K562 (cell line): Measurements from ENCODE around the gene CEBPA. TPM values are rescaled to one million over a fixed set of nuclear protein-coding genes. Genes with fewer than 3 reads are reported as not detected.

Experiments used
- ATAC-seq: fragments of 200-7000 bp; cut with Tn5 transposase; 3 replicates; pipeline ENCODE4 v1.9.1; 2020; ENCODE audit warnings: moderate library complexity
- BruUV-seq: library from RNA; stranded (reverse); fragments of 400-500 nt; replicated peaks from 2 replicates; lab custom pipeline; 2021; lab: Mats Ljungman, UMichigan
- CTCF ChIA-PET: fragments of 300-600 bp; formaldehyde crosslinking; extraction: SDS; loops from one replicate; lab custom pipeline; 2021; ENCODE audit warnings: low intra/inter-chr PET ratio; lab: Yijun Ruan, JAX
- POLR2A ChIA-PET: fragments of 300-600, 350-650 bp; sonication (Branson Sonifier 250); formaldehyde crosslinking; extraction: SDS; loops from one replicate; lab custom pipeline; 2021; ENCODE audit warnings: antibody characterized with exemption, inconsistent platforms; lab: Yijun Ruan, JAX
- DNase-seq, 4 experiments: peaks; one replicate each; pipeline versions ENCODE4 v3.0.0 to v3.0.0-alpha.2; 2011 to 2018; ENCODE audit warnings: low spot score in 3 of 4, mixed read lengths in 3 of 4; ENCODE audit errors: extremely low read depth in 1 of 4
- FAIRE-seq: peaks from 2 replicates; lab custom pipeline; 2011; peaks lifted over from hg19 to GRCh38; lab: Jason Lieb, UNC
- H2AFZ ChIP-seq: 2 replicates; pipeline ENCODE4 v1.6.0; 2011; ENCODE audit warnings: low read depth, low read length, control low read depth, inconsistent platforms
- H3K27ac ChIP-seq: fragments of 200-600 bp; 3 replicates; pipeline ENCODE4 v1.8.0; 2011; ENCODE audit warnings: low read depth, mild to moderate bottlenecking, control low read depth, inconsistent platforms, low read length, moderate library complexity, mixed read lengths; ENCODE audit errors: extremely low read depth
- H3K27me3 ChIP-seq, 2 experiments: fragments of 300-600 bp in 1 of 2; 2 replicates in 1 of 2; 3 replicates in 1 of 2; pipeline versions ENCODE4 v1.6.0 to v1.8.0; 2011; ENCODE audit warnings: inconsistent platforms in 2 of 2, low read length in 2 of 2, mild to moderate bottlenecking in 1 of 2, mixed read lengths in 1 of 2, moderate library complexity in 1 of 2; ENCODE audit not compliant: control insufficient read depth in 2 of 2, insufficient read depth in 2 of 2
- H3K36me3 ChIP-seq: fragments of 300-600 bp; 3 replicates; pipeline ENCODE4 v1.8.0; 2011; ENCODE audit warnings: mild to moderate bottlenecking, low read length, inconsistent platforms; ENCODE audit not compliant: control insufficient read depth, insufficient read depth
- H3K4me1 ChIP-seq, 2 experiments: fragments of 200-600 bp in 1 of 2; replicated peaks in 1 of 2; 2 replicates in 1 of 2; 3 replicates in 1 of 2; pipeline versions ENCODE4 v1.5.1 to v1.8.0; 2011; ENCODE audit warnings: inconsistent platforms in 2 of 2, low read length in 2 of 2, mild to moderate bottlenecking in 1 of 2, mixed read lengths in 1 of 2, moderate library complexity in 1 of 2; ENCODE audit not compliant: control insufficient read depth in 2 of 2, insufficient read depth in 2 of 2
- H3K4me2 ChIP-seq: 2 replicates; pipeline ENCODE4 v1.6.1; 2011; ENCODE audit warnings: low read length, control low read depth, inconsistent platforms, mixed read lengths; ENCODE audit not compliant: insufficient read depth
- H3K4me3 ChIP-seq: fragments of 200-600 bp; sonication (generic), shearing (Covaris generic); 2 replicates; pipeline ENCODE4 v1.5.1; 2016; ENCODE audit warnings: control low read depth, inconsistent platforms
- H3K79me2 ChIP-seq: fragments of 200-600 bp; 3 replicates; pipeline ENCODE4 v1.8.0; 2011; ENCODE audit warnings: low read length, inconsistent platforms; ENCODE audit not compliant: control insufficient read depth, insufficient read depth
- H3K9ac ChIP-seq, 2 experiments: 2 replicates each; pipeline versions ENCODE4 v1.6.0 to v1.6.1; 2011; ENCODE audit warnings: low read depth in 2 of 2, low read length in 2 of 2, control low read depth in 1 of 2, inconsistent platforms in 1 of 2, mild to moderate bottlenecking in 1 of 2, mixed read lengths in 1 of 2; ENCODE audit not compliant: insufficient read depth in 1 of 2
- H3K9me1 ChIP-seq: one replicate; pipeline ENCODE4 v1.6.0; 2011; ENCODE audit warnings: inconsistent platforms, mild to moderate bottlenecking, low read length, moderate library complexity; ENCODE audit not compliant: control insufficient read depth, insufficient read depth
- H3K9me3 ChIP-seq: replicated peaks from 2 replicates; pipeline ENCODE4 v1.5.1; 2011; ENCODE audit warnings: low read depth, low read length, inconsistent platforms; ENCODE audit not compliant: control insufficient read depth, insufficient read depth
- H4K20me1 ChIP-seq: replicated peaks from 2 replicates; pipeline ENCODE4 v1.6.1; 2011; ENCODE audit warnings: low read length, inconsistent platforms, mixed read lengths; ENCODE audit not compliant: control insufficient read depth, insufficient read depth
- DPF2 ChIP-seq: fragments of 450-650 bp; IDR thresholded peaks from 2 replicates; pipeline ENCODE4 v1.6.1; 2016
- EP300 ChIP-seq: IDR thresholded peaks from 2 replicates; pipeline ENCODE4 v1.6.1; 2012; ENCODE audit warnings: low read length, improper control_type of control experiment
- ETV6 ChIP-seq, 3 experiments: fragments of 150-350 bp in 1 of 3; sonication (generic) in 1 of 3; formaldehyde crosslinking in 1 of 3; IDR thresholded peaks; 2 replicates each; pipeline versions ENCODE4 v1.6.1 to v1.8.0; 2014 to 2022; ENCODE audit warnings: borderline replicate concordance in 2 of 3, low read depth in 2 of 3, antibody characterized with exemption in 1 of 3, low read length in 1 of 3, mild to moderate bottlenecking in 1 of 3, missing genetic modification reagents in 1 of 3
- FOXO4 ChIP-seq: fragments of 450-650 bp; formaldehyde crosslinking; IDR thresholded peaks from 2 replicates; pipeline ENCODE4 v1.4.0; 2020; ENCODE audit warnings: mild to moderate bottlenecking, moderate library complexity
- HDAC2 ChIP-seq: fragments of 450-650 bp; IDR thresholded peaks from 2 replicates; pipeline ENCODE4 v1.6.1; 2016; ENCODE audit warnings: mild to moderate bottlenecking
- HES1 ChIP-seq: fragments of 450-650 bp; IDR thresholded peaks from 2 replicates; pipeline ENCODE4 v1.6.1; 2016; ENCODE audit warnings: low read depth, mild to moderate bottlenecking, moderate library complexity
- LARP7 ChIP-seq: fragments of 450-650 bp; IDR thresholded peaks from 2 replicates; pipeline ENCODE4 v1.6.1; 2016
- NELFE ChIP-seq: IDR thresholded peaks from 2 replicates; pipeline ENCODE4 v1.6.1; 2011; ENCODE audit warnings: mild to moderate bottlenecking; ENCODE audit not compliant: insufficient read depth, insufficient read length
- RCOR1 ChIP-seq, 2 experiments: IDR thresholded peaks; 2 replicates each; pipeline ENCODE4 v1.6.1; 2012; ENCODE audit warnings: low read depth in 2 of 2, low read length in 2 of 2, borderline replicate concordance in 1 of 2, improper control_type of control experiment in 1 of 2
- SOX6 ChIP-seq: fragments of 450-650 bp; IDR thresholded peaks from 2 replicates; pipeline ENCODE4 v1.6.1; 2014; ENCODE audit warnings: mild to moderate bottlenecking
- SP1 ChIP-seq: sonication (generic); formaldehyde crosslinking; IDR thresholded peaks from 2 replicates; pipeline ENCODE4 v1.8.1; 2022; ENCODE audit warnings: mild to moderate bottlenecking, missing genetic modification reagents
- VEZF1 ChIP-seq: fragments of 200-800 bp; sonication (Bioruptor generic); IDR thresholded peaks from 2 replicates; pipeline ENCODE4 v1.6.1; 2017; ENCODE audit warnings: missing genetic modification characterization, missing compliant biosample characterization
- WGBS: fragments of 100-300 bp; shearing (Covaris generic); methylation state at CpG from one replicate; pipeline ENCODE4 v1.1.6; 2016; ENCODE audit warnings: low coverage, mixed read lengths; ENCODE audit not compliant: insufficient coverage; ENCODE audit errors: missing lambda C conversion rate; 5-methylcytosine and 5-hydroxymethylcytosine counted together
- in situ Hi-C: fragments of 300-500 bp; cut with MboI; formaldehyde crosslinking; loops from 4 replicates; pipeline ENCODE4 v1.15.0; 2018; ENCODE audit warnings: inconsistent platforms, mixed read lengths
- intact Hi-C: fragments of 100-400 bp; cut with micrococcal nuclease; formaldehyde crosslinking; loops from 2 replicates; pipeline ENCODE4 v1.14.2; 2022
- polyA plus RNA-seq, 8 experiments: library from polyadenylated mRNA; depleted of rRNA in 4 of 8; stranded (reverse) in 5 of 8; unstranded in 3 of 8; fragments of >200 nt; fragmentation: Nextera tagmentation in 2 of 8; fragmentation: Illumina TruSeq in 1 of 8; extraction: Ambion mirVana in 2 of 8; extraction: Trizol in 1 of 8; gene quantifications; 2 replicates each; pipeline versions ENCODE4 v1.2.1 to v1.2.3, GENCODE V29; 2011 to 2014; ENCODE audit warnings: inconsistent platforms in 1 of 8, missing spikeins in 1 of 8
- total RNA-seq, 7 experiments: library from RNA; depleted of rRNA in 6 of 7; stranded (reverse); fragments of >200 nt in 6 of 7; fragmentation: Illumina TruSeq in 2 of 7; extraction: Trizol in 2 of 7; gene quantifications; 2 replicates each; pipeline versions ENCODE4 v1.2.1 to v1.2.3, GENCODE V29; 2011 to 2021; ENCODE audit warnings: low replicate concordance in 1 of 7
- TF ChIP-seq, protein P1 (sequence below): sonication (generic); formaldehyde crosslinking; IDR thresholded peaks from 2 replicates; pipeline ENCODE4 v1.8.1; 2023; ENCODE audit warnings: mild to moderate bottlenecking, missing genetic modification reagents

The CEBPA gene
- total and polyA plus RNA-seq, 9 of the 15 experiments (the other 6 are each of a cell fraction or from before 2014, with no cell fraction given), result 0.03 to 0.59 (median 0.15) TPM; not detected in 2

GRCh38 chr19:33263325-33264023 lies 38.9 kb downstream of the CEBPA start:
- FAIRE-seq (no peak), DNase-seq (peak; percentile 51 to 69 (median 60)), ATAC-seq (peak; percentile 18; the same call in 1 of the 3 replicates)
- ChIA-PET CTCF (no interaction called here), POLR2A (no interaction called here)
- Histone ChIP-seq H3K9me1 (no peaks in the 10 kb centered on the region), H3K27ac (no peak overlapping the region), H4K20me1 (0 out of 2 replicates have a peak, but pooled peaks cover 3% of the 10 kb centered on the region), H3K9ac (peak overlapping the region in 1 of 2 experiments; percentile 83; a peak in 2 of 4 replicates), H3K27me3 (peaks cover 2 to 53% of the 10 kb centered on the region in 2 experiments; a peak in 3 of 5 replicates), H3K79me2 (no peaks in the 10 kb centered on the region), H3K9me3 (no peaks in the 10 kb centered on the region), H3K4me1 (peaks cover 5 to 37% of the 10 kb centered on the region in 2 experiments; a peak in 4 of 5 replicates), H3K4me3 (no peak overlapping the region), H3K4me2 (peak overlapping the region; percentile 38; the same call in 1 of the 2 replicates), H2AFZ (no peak overlapping the region), H3K36me3 (no peaks in the 10 kb centered on the region)
- intact Hi-C loops (no loop called here), in situ Hi-C loops (no loop called here)
- 3% methylated on average over 25 of the region's 25 CpGs for WGBS
- BruUV-seq, result no TSS peak
- 0 out of 2 replicates have a peak, but pooled peaks have one; percentile 19 for TF ChIP-seq HDAC2
- TF ChIP-seq SOX6, result 0 out of 2 replicates have a peak, but pooled peaks have one; percentile 20
- peak; percentile 48; the same call in 1 of the 2 replicates for TF ChIP-seq HES1
- TF ChIP-seq VEZF1 (CRISPR knock-in tag), result peak; percentile 90
- TF ChIP-seq SP1 (CRISPR knock-in tag), result no peak
- TF ChIP-seq FOXO4, result no peak
- no peak for TF ChIP-seq ETV6 (IDR thresholded peaks at IDR 0.05; ENCODE audit: borderline replicate concordance in 1 of 2, low read depth in 2 of 2, low read length in 1 of 2)
- no peak for TF ChIP-seq ETV6 (CRISPR knock-in tag; IDR thresholded peaks at IDR 0.05; ENCODE audit: borderline replicate concordance)
- TF ChIP-seq LARP7, result no peak
- peak; percentile 52 for TF ChIP-seq EP300
- TF ChIP-seq RCOR1 (IDR thresholded peaks at IDR 0.05; ENCODE audit: borderline replicate concordance in 1 of 2, low read depth in 2 of 2, low read length in 2 of 2), result peak in 1 of 2 experiments; percentile 47; a peak in 1 of 4 replicates
- TF ChIP-seq DPF2, result peak; percentile 77; the same call in 1 of the 2 replicates
- TF ChIP-seq NELFE, result no peak
- TF ChIP-seq, protein P1, sequence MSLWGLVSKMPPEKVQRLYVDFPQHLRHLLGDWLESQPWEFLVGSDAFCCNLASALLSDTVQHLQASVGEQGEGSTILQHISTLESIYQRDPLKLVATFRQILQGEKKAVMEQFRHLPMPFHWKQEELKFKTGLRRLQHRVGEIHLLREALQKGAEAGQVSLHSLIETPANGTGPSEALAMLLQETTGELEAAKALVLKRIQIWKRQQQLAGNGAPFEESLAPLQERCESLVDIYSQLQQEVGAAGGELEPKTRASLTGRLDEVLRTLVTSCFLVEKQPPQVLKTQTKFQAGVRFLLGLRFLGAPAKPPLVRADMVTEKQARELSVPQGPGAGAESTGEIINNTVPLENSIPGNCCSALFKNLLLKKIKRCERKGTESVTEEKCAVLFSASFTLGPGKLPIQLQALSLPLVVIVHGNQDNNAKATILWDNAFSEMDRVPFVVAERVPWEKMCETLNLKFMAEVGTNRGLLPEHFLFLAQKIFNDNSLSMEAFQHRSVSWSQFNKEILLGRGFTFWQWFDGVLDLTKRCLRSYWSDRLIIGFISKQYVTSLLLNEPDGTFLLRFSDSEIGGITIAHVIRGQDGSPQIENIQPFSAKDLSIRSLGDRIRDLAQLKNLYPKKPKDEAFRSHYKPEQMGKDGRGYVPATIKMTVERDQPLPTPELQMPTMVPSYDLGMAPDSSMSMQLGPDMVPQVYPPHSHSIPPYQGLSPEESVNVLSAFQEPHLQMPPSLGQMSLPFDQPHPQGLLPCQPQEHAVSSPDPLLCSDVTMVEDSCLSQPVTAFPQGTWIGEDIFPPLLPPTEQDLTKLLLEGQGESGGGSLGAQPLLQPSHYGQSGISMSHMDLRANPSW, result no peak
